Transverse colon (tissue), 3 donors: ENCODE measurements around the gene CNTN3.

ENCODE experiments used
- POLR2A ChIP-seq: fragments of 450-650 bp; IDR thresholded peaks from one replicate; pipeline ENCODE4 v1.6.1; 2016; ENCODE audit warnings: antibody characterized with exemption, mild to moderate bottlenecking, moderate library complexity
- TF ChIP-seq, protein P1 (sequence below), 5 experiments: fragments of 200-600 bp in 3 of 5; fragments of 450-650 bp in 2 of 5; sonication (generic) in 3 of 5; IDR thresholded peaks; 1 replicate in 2 of 5; 2 replicates in 3 of 5; pipeline ENCODE4 v1.5.1; 2016 to 2017; ENCODE audit warnings: antibody characterized with exemption in 5 of 5, inconsistent platforms in 3 of 5, mild to moderate bottlenecking in 2 of 5, moderate library complexity in 1 of 5

DNA sequence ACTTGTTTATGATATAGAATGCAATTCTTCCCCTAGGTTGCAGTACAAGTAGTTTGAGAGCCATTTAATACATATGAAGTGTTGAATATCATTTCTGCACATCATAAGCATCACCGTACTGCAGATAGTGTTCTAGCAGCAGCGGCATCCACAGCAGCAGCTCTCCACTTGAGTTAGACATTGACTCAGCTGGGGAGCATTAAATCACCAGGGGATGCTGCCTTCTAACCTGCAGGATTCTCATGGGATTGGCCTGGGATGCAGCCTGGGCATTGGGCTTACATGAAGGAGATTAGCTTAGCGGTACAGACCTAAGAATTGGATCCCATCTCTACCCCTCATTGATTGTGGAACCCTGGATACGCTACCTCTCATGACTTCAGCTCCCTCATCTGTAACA, 43.3 kb downstream of the CNTN3 start:
- TF ChIP-seq, protein P1, sequence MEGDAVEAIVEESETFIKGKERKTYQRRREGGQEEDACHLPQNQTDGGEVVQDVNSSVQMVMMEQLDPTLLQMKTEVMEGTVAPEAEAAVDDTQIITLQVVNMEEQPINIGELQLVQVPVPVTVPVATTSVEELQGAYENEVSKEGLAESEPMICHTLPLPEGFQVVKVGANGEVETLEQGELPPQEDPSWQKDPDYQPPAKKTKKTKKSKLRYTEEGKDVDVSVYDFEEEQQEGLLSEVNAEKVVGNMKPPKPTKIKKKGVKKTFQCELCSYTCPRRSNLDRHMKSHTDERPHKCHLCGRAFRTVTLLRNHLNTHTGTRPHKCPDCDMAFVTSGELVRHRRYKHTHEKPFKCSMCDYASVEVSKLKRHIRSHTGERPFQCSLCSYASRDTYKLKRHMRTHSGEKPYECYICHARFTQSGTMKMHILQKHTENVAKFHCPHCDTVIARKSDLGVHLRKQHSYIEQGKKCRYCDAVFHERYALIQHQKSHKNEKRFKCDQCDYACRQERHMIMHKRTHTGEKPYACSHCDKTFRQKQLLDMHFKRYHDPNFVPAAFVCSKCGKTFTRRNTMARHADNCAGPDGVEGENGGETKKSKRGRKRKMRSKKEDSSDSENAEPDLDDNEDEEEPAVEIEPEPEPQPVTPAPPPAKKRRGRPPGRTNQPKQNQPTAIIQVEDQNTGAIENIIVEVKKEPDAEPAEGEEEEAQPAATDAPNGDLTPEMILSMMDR (IDR thresholded peaks at IDR 0.05): no peak
- TF ChIP-seq POLR2A: no peak
